B cell (primary cell): Measurements from ENCODE around the gene BMPER.

ENCODE experiments used
- CTCF ChIP-seq: fragments of 200-600 bp; IDR thresholded peaks from one replicate; pipeline ENCODE4 v1.8.0; 2022; ENCODE audit warnings: antibody characterized with exemption, mild to moderate bottlenecking
- EZH2 ChIP-seq: IDR thresholded peaks from 2 replicates; pipeline ENCODE4 v1.6.1; 2012; ENCODE audit warnings: borderline replicate concordance, low read depth, mild to moderate bottlenecking, moderate library complexity, low read length; ENCODE audit not compliant: insufficient read depth, poor library complexity, severe bottlenecking

DNA sequence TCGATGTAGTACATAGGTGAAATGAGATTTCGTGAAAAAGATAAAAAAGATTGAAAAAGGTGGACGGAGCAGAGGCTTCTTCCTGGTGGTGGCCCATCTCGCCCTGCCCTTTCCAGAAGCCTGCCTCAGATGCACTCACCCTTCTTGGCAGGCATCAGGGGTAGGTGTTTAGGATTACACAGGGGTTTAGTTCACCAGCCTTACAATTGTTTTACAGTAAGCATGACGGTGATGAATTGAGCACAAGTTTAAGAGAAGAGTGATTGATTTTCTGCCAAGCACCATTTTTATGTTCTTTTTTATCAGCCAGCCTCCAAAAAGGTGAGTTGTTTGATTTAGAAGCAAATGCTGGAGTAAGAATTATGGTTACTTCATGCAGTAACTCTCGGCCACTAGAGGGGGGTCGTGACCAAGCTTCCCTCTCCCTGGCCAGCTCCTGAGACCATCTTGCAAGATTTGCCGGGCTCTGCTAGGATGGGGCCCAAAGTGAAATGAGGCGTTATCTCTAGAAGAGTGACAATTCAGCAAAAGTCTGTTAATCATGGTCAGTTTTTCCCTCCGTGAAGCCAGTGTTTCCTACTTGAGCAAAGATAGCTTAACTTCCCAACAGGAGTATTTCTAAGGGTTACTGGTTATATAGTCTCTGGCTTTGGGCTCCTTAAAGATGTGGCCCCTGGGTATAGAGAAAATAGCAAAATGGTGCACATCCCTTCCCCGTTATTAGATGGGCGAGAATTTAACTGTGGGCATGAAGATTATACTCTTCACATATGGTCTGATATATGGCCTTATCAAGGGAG lies 228.8 kb downstream of the BMPER start:
- TF ChIP-seq CTCF: no peak
- no peak for TF ChIP-seq EZH2
